HepG2 (cell line): ENCODE results near the gene MEI1. TPM values are rescaled to one million over a fixed set of nuclear protein-coding genes. Genes with fewer than 3 reads are reported as not detected.

ENCODE experiments used
- ATF3 ChIP-seq: sonication (generic); formaldehyde crosslinking; IDR thresholded peaks from 2 replicates; pipeline ENCODE4 v1.4.0; 2020; ENCODE audit warnings: missing genetic modification reagents
- CENPT ChIP-seq: sonication (generic); formaldehyde crosslinking; IDR thresholded peaks from 2 replicates; pipeline ENCODE4 v1.8.0; 2022; ENCODE audit warnings: low read depth, mild to moderate bottlenecking, moderate library complexity, missing genetic modification reagents
- GPBP1L1 ChIP-seq: sonication (generic); formaldehyde crosslinking; IDR thresholded peaks from 2 replicates; pipeline ENCODE4 v1.5.0; 2020; ENCODE audit warnings: mild to moderate bottlenecking, missing genetic modification reagents
- HOXA5 ChIP-seq: sonication (generic); formaldehyde crosslinking; IDR thresholded peaks from 2 replicates; pipeline ENCODE4 v1.4.0; 2020; ENCODE audit warnings: missing genetic modification reagents
- KAT8 ChIP-seq: IDR thresholded peaks from 2 replicates; pipeline ENCODE4 v1.6.1; 2016; ENCODE audit warnings: missing genetic modification reagents, missing compliant biosample characterization
- MTF1 ChIP-seq: sonication (generic); formaldehyde crosslinking; IDR thresholded peaks from 2 replicates; pipeline ENCODE4 v1.5.0; 2020; ENCODE audit warnings: missing genetic modification reagents
- NFKB2 ChIP-seq: sonication (generic); formaldehyde crosslinking; IDR thresholded peaks from 2 replicates; pipeline ENCODE4 v1.4.0; 2020; ENCODE audit warnings: missing genetic modification reagents, borderline replicate concordance
- PCBP2 ChIP-seq: fragments of 200-400 bp; formaldehyde crosslinking; optimal IDR thresholded peaks from 2 replicates; pipeline ENCODE3; 2018; ENCODE audit warnings: low read length, low read depth; ENCODE audit not compliant: poor library complexity, severe bottlenecking
- RFX3 ChIP-seq: IDR thresholded peaks from 2 replicates; pipeline ENCODE4 v1.6.1; 2016; ENCODE audit warnings: missing biosample characterization, missing genetic modification reagents
- TEAD3 ChIP-seq: optimal IDR thresholded peaks from 2 replicates; pipeline ENCODE3; 2016; ENCODE audit warnings: borderline replicate concordance
- TFE3 ChIP-seq: IDR thresholded peaks from 2 replicates; pipeline ENCODE4 v1.6.1; 2016
- THAP8 ChIP-seq: sonication (generic); formaldehyde crosslinking; IDR thresholded peaks from 2 replicates; pipeline ENCODE4 v1.5.1; 2020; ENCODE audit warnings: missing genetic modification reagents, mild to moderate bottlenecking, borderline replicate concordance
- ZBTB4 ChIP-seq: sonication (generic); formaldehyde crosslinking; IDR thresholded peaks from 2 replicates; pipeline ENCODE4 v1.4.0; 2020; ENCODE audit warnings: missing genetic modification reagents, mild to moderate bottlenecking, borderline replicate concordance
- ZFP90 ChIP-seq: sonication (generic); formaldehyde crosslinking; IDR thresholded peaks from 2 replicates; pipeline ENCODE4 v1.8.0; 2022; ENCODE audit warnings: missing genetic modification reagents, mild to moderate bottlenecking, inconsistent platforms, borderline replicate concordance
- ZIK1 ChIP-seq: sonication (generic); formaldehyde crosslinking; IDR thresholded peaks from 2 replicates; pipeline ENCODE4 v1.5.0; 2020; ENCODE audit warnings: mild to moderate bottlenecking, low read depth, missing genetic modification reagents, borderline replicate concordance
- ZNF552 ChIP-seq: sonication (generic); formaldehyde crosslinking; IDR thresholded peaks from 2 replicates; pipeline ENCODE4 v1.9.0; 2022; ENCODE audit warnings: missing genetic modification reagents, mild to moderate bottlenecking, borderline replicate concordance
- polyA plus RNA-seq, 8 experiments: library from polyadenylated mRNA; depleted of rRNA in 3 of 8; stranded (reverse) in 7 of 8; unstranded in 1 of 8; fragments of >200 nt; fragmentation: Illumina TruSeq in 4 of 8; extraction: Trizol in 4 of 8; gene quantifications; 2 replicates each; pipeline versions ENCODE4 v1.2.1 to v1.2.3, GENCODE V29; 2011 to 2016; ENCODE audit warnings: low read depth in 4 of 8, missing spikeins in 1 of 8, mixed read lengths in 1 of 8; ENCODE audit not compliant: insufficient read depth in 1 of 8
- total RNA-seq, 5 experiments: library from RNA; depleted of rRNA; stranded (reverse); fragments of >200 nt; fragmentation: Illumina TruSeq; extraction: Trizol; gene quantifications; 2 replicates each; pipeline ENCODE4 v1.2.3, GENCODE V29; 2016; ENCODE audit warnings: low read depth in 1 of 5
- TF ChIP-seq, protein P1 (sequence below): sonication (generic); formaldehyde crosslinking; conservative IDR thresholded peaks from 2 replicates; pipeline ENCODE4 v1.8.0; 2022; ENCODE audit warnings: low read depth, missing genetic modification reagents
- TF ChIP-seq, protein P2 (sequence below): sonication (generic); formaldehyde crosslinking; conservative IDR thresholded peaks from 2 replicates; pipeline ENCODE4 v1.4.0; 2020; ENCODE audit warnings: missing genetic modification reagents

The MEI1 gene
- total and polyA plus RNA-seq, 2 of the 13 experiments (the other 11 are each of a cell fraction or from before 2014, with no cell fraction given): 0.75 to 1.9 TPM

DNA sequence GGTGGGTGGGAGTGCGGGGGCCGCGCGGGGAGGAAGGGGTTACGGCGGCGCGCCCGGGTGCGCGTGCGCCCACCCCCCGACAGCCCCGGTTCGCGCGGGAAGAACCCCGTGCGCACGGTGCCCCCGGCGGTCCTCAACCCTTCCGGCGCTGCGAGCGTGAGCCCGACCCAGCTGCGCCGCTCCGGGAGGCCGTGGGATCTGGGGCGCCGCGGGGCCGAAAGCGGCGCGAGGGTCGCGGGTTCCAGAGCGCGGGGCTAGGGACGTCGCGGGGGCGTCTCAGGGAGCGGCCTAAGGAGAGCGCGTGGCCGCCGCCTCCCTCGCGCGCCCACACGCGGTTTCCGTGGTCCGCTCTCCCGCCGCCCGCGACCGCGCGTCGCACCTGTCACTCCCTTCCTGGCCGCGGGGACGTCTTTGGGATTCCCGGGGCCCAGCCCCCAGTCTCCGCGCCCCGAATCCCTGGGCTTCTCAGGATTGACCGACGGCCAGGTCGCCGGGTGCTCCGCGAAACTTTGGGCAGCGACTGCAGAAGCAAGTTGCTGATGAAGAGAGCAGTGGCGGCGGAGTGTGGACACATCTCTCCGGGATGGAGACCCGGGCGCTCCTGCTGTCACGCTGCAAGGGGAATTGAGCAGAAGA, 134.2 kb downstream of the MEI1 start (continued):
- TF ChIP-seq ATF3 (0 out of 2 replicates have a peak, but pooled peaks have one; percentile 4), ZNF552 (0 out of 2 replicates have a peak, but pooled peaks have one; percentile 26), RFX3 (CRISPR knock-in tag) (no peak), TFE3 (CRISPR knock-in tag) (no peak), HOXA5 (no peak), KAT8 (CRISPR knock-in tag) (no peak), ZIK1 (CRISPR knock-in tag) (no peak), THAP8 (CRISPR knock-in tag) (no peak), TEAD3 (CRISPR knock-in tag) (no peak), PCBP2 (no peak), ZFP90 (CRISPR knock-in tag) (no peak), NFKB2 (peak; percentile 88; the same call in 1 of the 2 replicates), GPBP1L1 (CRISPR knock-in tag) (no peak), CENPT (CRISPR knock-in tag) (0 out of 2 replicates have a peak, but pooled peaks have one; percentile 83), MTF1 (no peak), ZBTB4 (CRISPR knock-in tag) (peak; percentile 57; the same call in 1 of the 2 replicates)
- TF ChIP-seq, protein P1, sequence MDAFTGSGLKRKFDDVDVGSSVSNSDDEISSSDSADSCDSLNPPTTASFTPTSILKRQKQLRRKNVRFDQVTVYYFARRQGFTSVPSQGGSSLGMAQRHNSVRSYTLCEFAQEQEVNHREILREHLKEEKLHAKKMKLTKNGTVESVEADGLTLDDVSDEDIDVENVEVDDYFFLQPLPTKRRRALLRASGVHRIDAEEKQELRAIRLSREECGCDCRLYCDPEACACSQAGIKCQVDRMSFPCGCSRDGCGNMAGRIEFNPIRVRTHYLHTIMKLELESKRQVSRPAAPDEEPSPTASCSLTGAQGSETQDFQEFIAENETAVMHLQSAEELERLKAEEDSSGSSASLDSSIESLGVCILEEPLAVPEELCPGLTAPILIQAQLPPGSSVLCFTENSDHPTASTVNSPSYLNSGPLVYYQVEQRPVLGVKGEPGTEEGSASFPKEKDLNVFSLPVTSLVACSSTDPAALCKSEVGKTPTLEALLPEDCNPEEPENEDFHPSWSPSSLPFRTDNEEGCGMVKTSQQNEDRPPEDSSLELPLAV (CRISPR knock-in tag): no peak
- TF ChIP-seq, protein P2, sequence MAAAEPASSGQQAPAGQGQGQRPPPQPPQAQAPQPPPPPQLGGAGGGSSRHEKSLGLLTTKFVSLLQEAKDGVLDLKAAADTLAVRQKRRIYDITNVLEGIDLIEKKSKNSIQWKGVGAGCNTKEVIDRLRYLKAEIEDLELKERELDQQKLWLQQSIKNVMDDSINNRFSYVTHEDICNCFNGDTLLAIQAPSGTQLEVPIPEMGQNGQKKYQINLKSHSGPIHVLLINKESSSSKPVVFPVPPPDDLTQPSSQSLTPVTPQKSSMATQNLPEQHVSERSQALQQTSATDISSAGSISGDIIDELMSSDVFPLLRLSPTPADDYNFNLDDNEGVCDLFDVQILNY: 0 out of 2 replicates have a peak, but pooled peaks have one; percentile 49
